Stimulated activated CD8-positive, alpha-beta memory T cell treated with anti-CD3 and anti-CD28 coated beads, Interleukin-4, amount 100 ng/mL, for 1 hour (primary cell): Measurements from ENCODE around the gene KCTD16.

Source experiments
- DNase-seq, 2 donors: peaks; one replicate each; pipeline ENCODE4 v3.0.0-alpha.2; 2020; ENCODE audit warnings: low read depth in 2 of 2, low spot score in 1 of 2

Gene KCTD16

DNA sequence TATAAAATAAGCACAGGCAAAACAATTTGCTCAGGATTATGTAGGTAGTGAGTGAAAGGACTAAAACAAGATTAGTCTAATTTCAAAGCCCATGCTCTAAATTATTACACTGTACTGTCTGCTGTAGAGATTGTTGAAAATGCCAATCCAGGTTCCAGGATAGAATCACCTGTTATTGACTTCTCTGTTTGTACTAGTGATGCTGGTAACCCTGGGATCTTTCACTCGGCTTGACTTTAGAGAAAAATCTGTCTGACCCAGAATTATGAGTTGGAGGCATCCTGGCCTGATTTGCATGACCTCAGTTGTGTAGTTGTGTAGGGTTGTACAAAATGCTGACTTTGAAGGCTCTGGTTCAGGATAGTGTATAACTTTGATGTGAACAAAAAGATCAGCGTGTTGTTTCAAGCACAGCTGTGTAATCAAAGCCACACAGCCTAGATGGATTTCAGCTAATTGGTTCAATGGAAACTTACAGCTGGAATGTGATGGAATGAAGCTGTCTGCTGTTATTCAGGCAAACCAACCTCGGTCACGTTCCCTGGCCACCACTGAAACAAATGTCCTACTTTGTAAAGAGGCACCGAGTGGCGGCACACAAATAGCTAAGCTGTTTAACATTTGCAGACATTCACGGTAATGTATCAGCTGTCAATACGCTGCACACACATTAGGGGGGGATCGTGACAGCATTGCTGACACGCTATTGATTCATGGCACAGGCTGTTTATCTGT, 340.3 kb downstream of the KCTD16 start:
- no peak for DNase-seq

- DNase-seq: no peak
These were observed 341.0 kb downstream of the KCTD16 start for GRCh38 chr5:144511580-144512072.

GRCh38 chr5:144522698-144523097, 352.0 kb downstream of the KCTD16 start:
- DNase-seq: no peak

DNA sequence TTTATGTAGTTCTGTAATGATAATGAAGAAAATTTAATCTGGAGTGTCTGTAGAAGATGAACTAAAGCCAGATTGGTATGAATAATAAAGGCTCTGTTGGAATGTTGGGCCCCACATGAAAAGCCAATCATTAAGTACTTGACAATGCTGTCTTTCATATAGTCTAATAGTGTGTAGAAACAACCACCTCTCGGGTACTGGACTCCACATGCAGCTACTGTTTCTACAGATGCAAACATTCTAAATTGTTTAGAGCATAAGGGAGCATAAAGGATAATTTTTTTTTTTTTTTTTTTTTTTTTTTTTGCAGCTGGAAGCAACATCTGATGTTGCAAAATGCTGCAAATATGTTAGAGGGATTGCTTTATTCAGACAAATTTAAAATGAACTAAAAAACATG, 354.3 kb downstream of the KCTD16 start:
- DNase-seq: no peak

- no peak for DNase-seq
These were observed 360.5 kb downstream of the KCTD16 start for GRCh38 chr5:144531188-144531587.
